Neural crest cell (in vitro differentiated cells): ENCODE results near the gene ITFG1. TPM values are rescaled to one million over a fixed set of nuclear protein-coding genes. Genes with fewer than 3 reads are reported as not detected.

ENCODE experiments used
- DNase-seq: peaks from one replicate; pipeline ENCODE4 v3.0.0; 2021; ENCODE audit warnings: low read depth, mixed read lengths, low spot score
- H3K27ac Mint-ChIP-seq: one replicate; pipeline ENCODE4 v1.8.0; 2021; ENCODE audit warnings: mild to moderate bottlenecking, mixed read lengths; ENCODE audit not compliant: unreplicated experiment
- H3K27me3 Mint-ChIP-seq: 2 replicates; pipeline ENCODE4 v1.8.0; 2021; ENCODE audit warnings: low read depth, mild to moderate bottlenecking, mixed read lengths
- H3K36me3 Mint-ChIP-seq: 2 replicates; pipeline ENCODE4 v1.8.0; 2021; ENCODE audit warnings: low read depth, mild to moderate bottlenecking, mixed read lengths
- H3K4me1 Mint-ChIP-seq: 2 replicates; pipeline ENCODE4 v1.8.0; 2021; ENCODE audit warnings: mixed read lengths
- H3K4me3 Mint-ChIP-seq: one replicate; pipeline ENCODE4 v1.8.0; 2021; ENCODE audit warnings: mild to moderate bottlenecking, mixed read lengths
- H3K9me3 Mint-ChIP-seq: 2 replicates; pipeline ENCODE4 v1.8.0; 2021; ENCODE audit warnings: mixed read lengths
- total RNA-seq: library from RNA; stranded (reverse); gene quantifications from 2 replicates; pipeline ENCODE4 v1.2.1, GENCODE V29; 2021
- TF ChIP-seq, protein P1 (sequence below): fragments of 200-600 bp; sonication (generic); conservative IDR thresholded peaks from 2 replicates; pipeline ENCODE4 v1.5.0; 2021; ENCODE audit warnings: antibody characterized with exemption, mild to moderate bottlenecking

Gene ITFG1
- total RNA-seq, 1 donor from 2014 or later, result 30.9 TPM

DNA sequence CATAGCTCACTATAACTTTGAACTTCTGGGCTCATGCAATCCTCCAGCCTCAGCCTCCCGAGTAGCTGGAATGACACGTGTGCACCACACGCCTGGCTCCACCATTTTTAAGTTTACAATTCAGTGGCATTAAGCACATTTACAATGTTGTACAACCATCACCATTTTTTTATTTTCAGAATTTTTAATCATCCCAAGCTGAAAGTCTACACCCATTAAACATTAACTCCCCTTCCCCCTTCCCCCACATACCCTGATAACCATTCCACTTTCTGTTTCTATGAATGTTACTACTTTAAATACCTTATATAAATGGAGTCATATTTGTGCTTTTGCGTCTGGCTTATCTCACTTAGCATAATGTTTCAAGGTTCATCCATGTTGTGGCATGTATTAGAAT lies 335.1 kb downstream of the ITFG1 start:
- Mint-ChIP-seq H3K9me3 (no peaks in the 10 kb centered on the region), H3K36me3 (peaks cover 19% of the 10 kb centered on the region), H3K4me3 (no peak overlapping the region), H3K27me3 (no peaks in the 10 kb centered on the region), H3K4me1 (peaks cover 11% of the 10 kb centered on the region), H3K27ac (no peak overlapping the region)
- no peak for DNase-seq
- TF ChIP-seq, protein P1, sequence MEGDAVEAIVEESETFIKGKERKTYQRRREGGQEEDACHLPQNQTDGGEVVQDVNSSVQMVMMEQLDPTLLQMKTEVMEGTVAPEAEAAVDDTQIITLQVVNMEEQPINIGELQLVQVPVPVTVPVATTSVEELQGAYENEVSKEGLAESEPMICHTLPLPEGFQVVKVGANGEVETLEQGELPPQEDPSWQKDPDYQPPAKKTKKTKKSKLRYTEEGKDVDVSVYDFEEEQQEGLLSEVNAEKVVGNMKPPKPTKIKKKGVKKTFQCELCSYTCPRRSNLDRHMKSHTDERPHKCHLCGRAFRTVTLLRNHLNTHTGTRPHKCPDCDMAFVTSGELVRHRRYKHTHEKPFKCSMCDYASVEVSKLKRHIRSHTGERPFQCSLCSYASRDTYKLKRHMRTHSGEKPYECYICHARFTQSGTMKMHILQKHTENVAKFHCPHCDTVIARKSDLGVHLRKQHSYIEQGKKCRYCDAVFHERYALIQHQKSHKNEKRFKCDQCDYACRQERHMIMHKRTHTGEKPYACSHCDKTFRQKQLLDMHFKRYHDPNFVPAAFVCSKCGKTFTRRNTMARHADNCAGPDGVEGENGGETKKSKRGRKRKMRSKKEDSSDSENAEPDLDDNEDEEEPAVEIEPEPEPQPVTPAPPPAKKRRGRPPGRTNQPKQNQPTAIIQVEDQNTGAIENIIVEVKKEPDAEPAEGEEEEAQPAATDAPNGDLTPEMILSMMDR, result no peak

DNA sequence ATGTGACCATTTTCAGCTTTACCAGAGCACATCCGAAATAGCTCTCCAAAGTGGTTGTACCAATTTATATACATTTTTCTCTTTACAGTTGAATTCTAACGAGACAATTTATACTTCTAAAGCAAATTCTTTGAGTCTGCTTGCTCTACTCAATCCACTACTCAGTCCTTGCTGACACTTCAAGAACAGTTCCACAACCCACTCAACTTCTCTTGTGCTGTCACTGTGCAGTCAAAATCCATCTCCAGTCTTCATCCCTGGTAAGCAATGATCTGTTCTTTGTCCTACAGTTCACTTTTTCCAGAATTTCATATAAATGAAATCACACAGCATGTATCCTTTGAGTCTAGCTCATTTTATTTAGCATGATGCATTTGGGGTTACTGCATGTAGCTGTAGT lies 347.7 kb downstream of the ITFG1 start:
- Mint-ChIP-seq H3K27ac (no peak overlapping the region), H3K4me3 (no peak overlapping the region), H3K36me3 (peaks cover 39% of the 10 kb centered on the region), H3K9me3 (no peaks in the 10 kb centered on the region), H3K4me1 (no peaks in the 10 kb centered on the region), H3K27me3 (no peaks in the 10 kb centered on the region)
- TF ChIP-seq, protein P1, result no peak
- no peak for DNase-seq

DNA sequence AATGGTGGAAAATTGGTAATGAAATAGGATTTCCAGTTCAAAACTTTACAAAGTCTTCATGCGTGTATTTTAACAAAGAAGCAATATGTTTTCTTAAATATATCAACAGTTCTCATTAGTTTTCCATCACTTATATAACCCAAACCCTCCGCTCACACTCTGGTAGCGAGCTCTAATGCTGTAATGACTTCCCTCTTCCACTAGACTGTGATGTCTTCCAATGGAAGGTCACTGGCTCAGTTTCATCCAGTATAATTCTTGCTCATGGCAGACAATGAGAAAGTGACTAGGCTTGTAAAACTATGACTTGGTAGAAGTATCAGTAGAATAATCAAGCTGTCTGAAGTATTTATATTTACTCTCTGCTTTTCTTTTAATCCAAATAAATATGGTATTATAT lies 349.9 kb downstream of the ITFG1 start:
- no peak overlapping the region for H3K27ac Mint-ChIP-seq
- no peak for DNase-seq
- H3K27me3 Mint-ChIP-seq, result no peaks in the 10 kb centered on the region
- H3K9me3 Mint-ChIP-seq, result no peaks in the 10 kb centered on the region
- no peaks in the 10 kb centered on the region for H3K4me1 Mint-ChIP-seq
- TF ChIP-seq, protein P1, result no peak
- peaks cover 33% of the 10 kb centered on the region for H3K36me3 Mint-ChIP-seq
- H3K4me3 Mint-ChIP-seq, result no peak overlapping the region

DNA sequence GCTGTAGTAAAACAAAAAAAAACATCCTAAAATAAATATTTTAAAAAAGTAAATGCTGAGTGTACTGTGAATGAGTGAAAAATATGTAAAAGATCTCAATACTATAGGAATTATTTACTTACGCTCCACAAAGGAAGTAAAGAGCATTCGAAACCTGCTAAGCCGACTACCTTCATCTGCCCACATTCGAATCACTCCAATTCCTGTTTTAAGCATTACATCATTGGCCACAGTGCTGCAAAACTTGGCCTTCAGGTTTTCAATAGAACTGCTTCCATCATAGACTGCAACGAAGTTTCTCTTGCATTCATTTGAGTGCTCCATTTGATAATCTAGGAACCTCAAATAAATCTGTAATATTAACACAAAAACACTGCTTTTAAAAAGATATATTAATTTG lies 351.5 kb downstream of the ITFG1 start:
- no peaks in the 10 kb centered on the region for H3K4me1 Mint-ChIP-seq
- H3K27ac Mint-ChIP-seq, result no peak overlapping the region

More for the DNA sequence above, 351.5 kb downstream of the ITFG1 start:
- H3K36me3 Mint-ChIP-seq, result peaks cover 32% of the 10 kb centered on the region
- H3K4me3 Mint-ChIP-seq, result no peak overlapping the region
- H3K9me3 Mint-ChIP-seq, result no peaks in the 10 kb centered on the region
- H3K27me3 Mint-ChIP-seq, result no peaks in the 10 kb centered on the region
- no peak for DNase-seq
- TF ChIP-seq, protein P1, result no peak

Other genes starting within 250 kb of the ITFG1 start
- 61.2 and 67.0 TPM in 2 replicates for gene PHKB, start 268 bp upstream of the ITFG1 start, total RNA-seq